GM10266 (cell line): ENCODE data around the gene TBC1D5.

Experiments
- DNase-seq: peaks from one replicate; pipeline ENCODE4 v3.0.0; 2012; ENCODE audit errors: extremely low spot score
- CTCF ChIP-seq: IDR thresholded peaks from 2 replicates; pipeline ENCODE4 v1.5.1; 2012; ENCODE audit warnings: mild to moderate bottlenecking, low read depth; ENCODE audit not compliant: control insufficient read depth, insufficient read depth; ENCODE audit errors: missing control alignments

Gene TBC1D5

GRCh38 chr3:17456046-17456445 is 286.4 kb downstream of the TBC1D5 start:
- DNase-seq: no peak
- no peak for TF ChIP-seq CTCF

GRCh38 chr3:17444865-17445264 is 297.6 kb downstream of the TBC1D5 start:
- DNase-seq: no peak
- TF ChIP-seq CTCF: no peak

- no peak for DNase-seq
- TF ChIP-seq CTCF: no peak
These were observed 299.3 kb downstream of the TBC1D5 start for GRCh38 chr3:17443142-17443541.

- no peak for TF ChIP-seq CTCF
- no peak for DNase-seq
These were observed 299.9 kb downstream of the TBC1D5 start for GRCh38 chr3:17442332-17443049.

GRCh38 chr3:17433876-17434275 is 308.6 kb downstream of the TBC1D5 start:
- TF ChIP-seq CTCF: no peak
- DNase-seq: no peak

GRCh38 chr3:17432236-17432635 is 310.2 kb downstream of the TBC1D5 start:
- DNase-seq: no peak
- no peak for TF ChIP-seq CTCF

GRCh38 chr3:17431484-17432045 is 310.9 kb downstream of the TBC1D5 start:
- no peak for DNase-seq
- TF ChIP-seq CTCF: no peak
